ENCODE results near the gene FERMT3. TPM values are rescaled to one million over a fixed set of nuclear protein-coding genes. Genes with fewer than 3 reads are reported as not detected.
A peak's percentile ranks its signal among the peaks of the same experiment; 100 is the strongest.

Gene FERMT3
- polyA plus RNA-seq, 1 of the 3 experiments (the other 2 are of a cell fraction), result 1.4 TPM

GRCh38 chr11:64204080-64204440, 2.5 kb upstream of the FERMT3 start:
- CTCF ChIA-PET, result interaction anchor here (0.6 to 5.3 kb wide), 21 partner anchors 9 to 99 kb away, joined by 3 to 52 read pairs (median 6); partner anchors contain the start of genes CATSPERZ, NUDT22, PLCB3 and STIP1
- no peak overlapping the region for H3K9ac ChIP-seq
- H3K27ac ChIP-seq (ENCODE audit: low read depth in 2 of 2, low read length in 1 of 2), result peak overlapping the region in 1 of 2 experiments; percentile 6; a peak in 1 of 4 replicates
- WGBS (ENCODE audit: low lambda C conversion rate), result 93% methylated on average over 15 of the region's 16 CpGs
- no peak for DNase-seq
- H3K27me3 ChIP-seq (ENCODE audit: insufficient read depth), result no peaks in the 10 kb centered on the region
- POLR2A ChIA-PET, result interaction anchor here (0.9 to 2.0 kb wide), 6 partner anchors 9 to 100 kb away, joined by 3 to 5 read pairs (median 4); partner anchors contain the start of gene NUDT22
- no peaks in the 10 kb centered on the region; the same call in 1 of the 2 replicates for H3K79me2 ChIP-seq (ENCODE audit: insufficient read depth)
- H3F3A ChIP-seq (replicated peaks; ENCODE audit: insufficient read depth), result peaks cover 30% of the 10 kb centered on the region
- H3K9me2 ChIP-seq, result no peaks in the 10 kb centered on the region
- H3K4me1 ChIP-seq (ENCODE audit: control insufficient read depth in 1 of 2, insufficient read depth in 2 of 2, low read depth in 1 of 2, low read length in 1 of 2), result peaks cover 4 to 27% of the 10 kb centered on the region in 2 experiments; a peak in 3 of 4 replicates
- no peak overlapping the region for H3K4me2 ChIP-seq
- H3K36me3 ChIP-seq (replicated peaks in 1 of 2; ENCODE audit: control insufficient read depth in 1 of 2, insufficient read depth in 2 of 2, low read length in 1 of 2), result peaks cover 39 to 47% of the 10 kb centered on the region in 2 experiments
- TF ChIP-seq FOXJ3 (CRISPR knock-in tag; IDR thresholded peaks at IDR 0.05) (no peak), USF1 (IDR thresholded peaks at IDR 0.05; ENCODE audit: borderline replicate concordance, low read depth) (no peak), GABPA (IDR thresholded peaks at IDR 0.05; ENCODE audit: low read depth) (no peak), EZH2phosphoT487 (IDR thresholded peaks at IDR 0.05; ENCODE audit: borderline replicate concordance, low read depth) (no peak), FOSL2 (IDR thresholded peaks at IDR 0.05; ENCODE audit: borderline replicate concordance, low read depth) (no peak), NRF1 (IDR thresholded peaks at IDR 0.05; ENCODE audit: low read depth, low read length) (no peak), RXRA (IDR thresholded peaks at IDR 0.05; ENCODE audit: borderline replicate concordance, low read depth) (no peak), POLR2AphosphoS5 (IDR thresholded peaks at IDR 0.05; ENCODE audit: low read depth, low read length) (no peak), EP300 (IDR thresholded peaks at IDR 0.05; ENCODE audit: borderline replicate concordance in 1 of 2, low read depth in 1 of 2, low read length in 1 of 2) (no peak), IRF3 (IDR thresholded peaks at IDR 0.05; ENCODE audit: low read depth, low read length) (no peak), FOXM1 (IDR thresholded peaks at IDR 0.05; ENCODE audit: low read depth) (no peak), ELF1 (IDR thresholded peaks at IDR 0.05) (no peak), MAX (IDR thresholded peaks at IDR 0.05; ENCODE audit: low read depth) (no peak), CHD2 (IDR thresholded peaks at IDR 0.05; ENCODE audit: low read length, partially characterized antibody) (no peak), SMC3 (IDR thresholded peaks at IDR 0.05; ENCODE audit: low read depth, low read length) (no peak), TCF12 (IDR thresholded peaks at IDR 0.05) (no peak)
- H3K4me3 ChIP-seq (ENCODE audit: low read depth in 2 of 2, low read length in 1 of 2), result no peak overlapping the region
- no peaks in the 10 kb centered on the region for H3K9me3 ChIP-seq
- no peak overlapping the region for H2AFZ ChIP-seq (ENCODE audit: low read depth)
- peaks cover 9% of the 10 kb centered on the region for H4K20me1 ChIP-seq (ENCODE audit: insufficient read depth)

All from SK-N-SH (cell line).